HG03575 (cell line): ENCODE results near the gene LRRC74B.
"Not testable (repeated sequence)": the region's sequence is repeated elsewhere in the genome, so short reads cannot be mapped to it uniquely, and the experiment has no call there.

Experiments
- ATAC-seq: cut with Tn5 transposase; IDR thresholded peaks from one replicate; pipeline ENCODE4 v1.9.1; 2021; ENCODE audit not compliant: unreplicated experiment, insufficient number of reproducible peaks, low FRiP score; ENCODE audit errors: extremely low read depth

The LRRC74B gene

GRCh38 chr22:21029486-21030025, 16.2 kb upstream of the LRRC74B start:
- ATAC-seq = no peak

- ATAC-seq = no peak
Observed at GRCh38 chr22:21030032-21030431, 15.7 kb upstream of the LRRC74B start.

- ATAC-seq = no peak
Observed at GRCh38 chr22:21030621-21031544, 14.9 kb upstream of the LRRC74B start.

GRCh38 chr22:21031545-21032036, 14.2 kb upstream of the LRRC74B start:
- no peak for ATAC-seq

GRCh38 chr22:21032037-21032867, 13.5 kb upstream of the LRRC74B start, which contains the start of gene SLC7A4:
TSS of gene SLC7A4 (minus strand) at chr22:21032561. CDS start at chr22:21031812, 749 bp downstream.
- no peak for ATAC-seq

- ATAC-seq = no peak
Observed at GRCh38 chr22:21032868-21033688, 12.7 kb upstream of the LRRC74B start.

GRCh38 chr22:21033895-21034294, 11.9 kb upstream of the LRRC74B start:
- no peak for ATAC-seq

GRCh38 chr22:21034989-21035388, 10.8 kb upstream of the LRRC74B start:
- ATAC-seq = no peak

GRCh38 chr22:21038405-21038804, 7.3 kb upstream of the LRRC74B start:
- no peak for ATAC-seq

- ATAC-seq = not testable (repeated sequence)
Observed at GRCh38 chr22:21039158-21039557, 6.6 kb upstream of the LRRC74B start.

- ATAC-seq = no peak
Observed at GRCh38 chr22:21041937-21042336, 3.8 kb upstream of the LRRC74B start.

GRCh38 chr22:21042978-21043859, 2.5 kb upstream of the LRRC74B start:
- ATAC-seq = no peak

- no peak for ATAC-seq
Observed at GRCh38 chr22:21043860-21044535, 1.7 kb upstream of the LRRC74B start.

- ATAC-seq = no peak
Observed at GRCh38 chr22:21044931-21045584, 688 bp upstream of the LRRC74B start.

GRCh38 chr22:21047035-21047661, 1.4 kb downstream of the LRRC74B start:
- ATAC-seq = no peak

- ATAC-seq = no peak
Observed at GRCh38 chr22:21047730-21048129, 2.0 kb downstream of the LRRC74B start.
